ENCODE measurements around the gene SLC50A1.
A peak's percentile ranks its signal among the peaks of the same experiment; 100 is the strongest.
"Not testable (repeated sequence)": the region's sequence is repeated elsewhere in the genome, so short reads cannot be mapped to it uniquely, and the experiment has no call there.

The SLC50A1 gene

GRCh38 chr1:155134880-155135414 lies 705 bp upstream of the SLC50A1 start:
- DNase-seq (ENCODE audit: low read depth in 2 of 2): peak; percentile 58 to 84

DNA sequence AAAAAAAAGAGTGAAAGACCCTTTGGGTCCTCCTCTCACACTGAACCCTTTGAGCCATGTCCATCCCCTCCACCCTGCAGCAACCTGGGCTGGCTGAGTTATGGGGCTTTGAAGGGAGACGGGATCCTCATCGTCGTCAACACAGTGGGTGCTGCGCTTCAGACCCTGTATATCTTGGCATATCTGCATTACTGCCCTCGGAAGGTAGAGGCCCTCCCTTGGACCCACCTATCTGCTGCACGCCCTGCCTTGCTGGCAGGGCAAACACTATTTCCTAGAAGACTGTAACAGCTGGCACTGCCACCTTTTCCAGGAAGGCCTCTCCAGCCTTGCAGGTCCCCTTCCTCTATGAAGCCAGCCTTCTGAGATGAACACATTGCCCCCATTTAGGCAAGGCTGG lies 1.1 kb downstream of the SLC50A1 start:
- DNase-seq (ENCODE audit: low read depth in 2 of 2): no peak

DNA sequence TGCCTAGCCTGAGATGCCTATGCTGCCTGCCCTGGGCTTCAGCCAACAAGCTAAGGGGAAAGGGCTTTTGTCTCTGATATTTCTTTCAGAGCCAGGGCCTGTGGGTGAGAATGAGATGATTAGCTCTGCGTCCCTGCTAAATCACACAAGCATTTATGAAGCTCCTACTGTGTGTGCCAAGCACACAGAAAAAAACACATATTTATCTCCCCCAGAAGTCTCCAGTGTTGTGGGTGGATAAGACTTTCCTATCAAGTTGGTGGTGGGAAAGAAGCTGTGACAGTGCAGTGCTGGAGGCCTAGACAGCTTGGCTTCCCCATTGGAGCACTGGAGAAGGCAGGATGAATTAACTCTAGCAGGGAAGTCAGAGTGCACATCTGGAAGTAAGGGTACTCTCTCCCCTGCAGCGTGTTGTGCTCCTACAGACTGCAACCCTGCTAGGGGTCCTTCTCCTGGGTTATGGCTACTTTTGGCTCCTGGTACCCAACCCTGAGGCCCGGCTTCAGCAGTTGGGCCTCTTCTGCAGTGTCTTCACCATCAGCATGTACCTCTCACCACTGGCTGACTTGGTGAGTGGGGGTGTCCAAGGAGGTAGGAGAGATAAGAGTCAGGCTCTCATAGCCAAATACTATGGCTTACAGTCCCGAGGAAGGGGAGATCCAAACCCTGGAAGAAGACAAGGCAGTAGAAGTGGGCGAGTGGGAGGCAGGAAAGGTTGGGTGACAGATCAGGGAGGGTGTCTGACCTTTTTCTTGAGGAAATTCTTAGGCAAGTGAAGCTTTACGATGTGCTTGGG lies 1.7 kb downstream of the SLC50A1 start:
- no peak for DNase-seq (ENCODE audit: low read depth in 2 of 2)

DNA sequence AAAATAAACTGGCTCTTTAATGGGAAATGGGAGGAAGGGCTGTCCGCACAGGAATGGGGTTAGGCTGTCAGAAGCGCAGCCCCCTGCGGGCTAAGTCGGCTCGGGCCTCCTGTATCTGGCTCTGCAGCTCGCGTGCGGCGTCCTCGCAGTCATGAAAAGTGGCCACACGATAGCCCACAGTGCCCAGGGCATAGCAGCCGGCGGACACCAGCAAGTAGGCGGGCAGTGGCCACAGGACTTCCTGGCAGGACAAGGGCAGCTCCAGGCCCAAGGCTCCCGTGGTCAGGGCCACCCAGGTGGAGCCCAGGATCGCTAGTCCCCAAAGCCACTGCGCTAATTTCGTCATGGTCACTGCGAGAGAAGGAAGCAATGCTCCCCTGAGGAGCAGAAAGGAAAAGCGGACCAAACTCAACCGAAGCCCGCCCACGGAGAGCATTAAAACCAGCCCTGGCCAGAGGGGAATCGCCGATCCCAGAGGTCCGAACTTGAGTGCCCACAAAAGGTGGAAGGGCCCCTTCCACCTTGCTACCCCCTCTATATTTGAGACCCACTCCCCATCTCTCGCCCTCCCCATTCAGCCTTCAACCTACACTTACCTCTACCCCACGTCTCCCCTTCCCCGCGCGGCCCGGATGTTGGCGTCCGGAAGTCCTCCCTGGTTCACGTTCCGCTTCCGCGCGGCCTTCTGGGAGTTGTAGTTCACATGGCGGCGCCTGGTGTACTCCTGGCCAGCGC lies 4.4 kb downstream of the SLC50A1 start, which contains the start of gene DPM3:
TSS of gene DPM3 (minus strand) at position 637 of the 735 bp plus-strand sequence. CDS start at position 346, 291 bp downstream.
- peak; percentile 77 to 91 for DNase-seq (ENCODE audit: low read depth in 2 of 2)

DNA sequence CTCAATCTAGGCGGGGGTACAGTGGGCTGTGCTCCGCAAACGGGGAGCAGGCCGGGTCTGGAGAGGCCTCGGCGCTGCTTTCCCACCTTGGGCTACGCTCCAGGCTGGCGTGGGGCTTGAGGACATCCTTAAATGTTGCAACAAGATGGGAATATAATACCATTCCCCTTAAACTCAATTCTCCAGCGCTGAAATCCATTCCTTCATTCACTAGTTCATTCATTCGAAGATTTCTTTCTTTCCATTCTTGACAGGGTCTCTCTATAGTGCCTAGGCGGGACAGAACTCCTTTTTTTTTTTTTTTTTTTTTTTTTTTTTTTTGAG lies 4.9 kb downstream of the SLC50A1 start:
- DNase-seq (ENCODE audit: low read depth in 2 of 2): no peak

- no peak for DNase-seq (ENCODE audit: low read depth in 2 of 2)
Measured at GRCh38 chr1:155141749-155142148, 6.1 kb downstream of the SLC50A1 start.

DNA sequence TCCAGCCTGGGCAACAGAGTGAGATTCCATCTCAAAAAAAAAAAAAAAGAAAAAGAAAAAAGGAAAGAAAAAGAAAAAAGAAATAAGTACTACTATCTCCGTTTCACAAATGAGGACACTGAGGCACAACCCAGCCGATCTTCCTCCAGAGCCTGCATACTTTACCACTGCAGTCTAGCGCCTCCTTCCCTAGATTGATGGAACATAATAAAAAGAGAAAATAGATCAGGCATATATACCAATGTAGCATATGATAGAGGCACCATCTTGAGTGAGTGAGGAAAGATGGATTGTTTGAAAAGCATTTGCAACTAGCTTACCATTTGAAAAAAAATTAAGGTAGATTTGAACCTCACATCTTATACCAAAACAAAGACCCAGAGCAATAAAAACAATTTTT lies 9.8 kb downstream of the SLC50A1 start:
- DNase-seq (ENCODE audit: low read depth in 2 of 2): no peak

DNA sequence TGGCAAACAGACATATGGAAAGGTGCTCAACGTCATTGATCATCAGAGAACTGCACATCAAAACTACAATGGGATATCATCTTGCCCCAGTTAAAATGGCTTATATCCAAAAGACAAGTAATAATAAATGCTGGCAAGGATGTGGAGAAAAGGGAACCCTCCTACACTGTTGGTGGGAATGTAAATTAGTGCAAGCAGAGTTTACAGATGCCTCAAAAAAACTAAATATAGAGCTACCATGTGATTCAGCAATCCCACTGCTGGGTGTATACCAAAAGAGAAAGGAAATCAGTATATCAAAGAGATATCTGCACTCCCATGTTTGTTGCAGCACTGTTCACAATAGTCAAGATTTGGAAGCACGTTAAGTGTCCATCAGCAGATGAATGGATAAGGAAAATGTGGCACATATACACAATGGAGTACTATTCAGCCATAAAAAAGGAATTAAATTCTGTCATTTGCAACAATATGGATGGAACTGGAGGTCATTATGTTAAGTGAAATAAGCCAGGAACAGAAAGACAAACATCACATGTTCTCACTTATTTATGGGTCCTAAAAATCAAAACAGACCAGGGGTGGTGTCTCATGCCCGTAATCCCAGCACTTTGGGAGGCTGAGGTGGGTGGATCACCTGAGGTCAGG lies 20.5 kb downstream of the SLC50A1 start:
- DNase-seq (ENCODE audit: low read depth in 2 of 2): not testable (repeated sequence)

DNA sequence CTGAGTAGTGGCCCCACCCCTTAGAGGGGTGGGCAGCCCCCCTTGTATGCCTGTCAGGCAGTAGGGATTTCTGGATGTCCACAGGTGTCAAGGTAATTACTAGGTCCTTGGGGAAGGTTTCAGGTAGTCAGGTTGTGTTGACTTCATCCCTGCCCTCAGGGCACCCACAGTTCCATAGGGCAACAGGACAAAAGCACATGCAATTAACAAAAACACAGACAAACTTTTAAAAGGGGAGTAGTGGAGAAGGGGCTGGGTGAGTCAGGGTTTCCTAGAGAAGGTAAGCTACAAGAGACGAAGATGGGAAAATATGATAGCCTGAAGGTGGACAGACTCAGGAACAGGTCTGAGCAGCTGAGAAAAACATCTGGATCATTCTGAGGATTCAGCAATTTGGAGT lies 23.3 kb downstream of the SLC50A1 start:
- no peak for DNase-seq (ENCODE audit: low read depth in 2 of 2)

- DNase-seq (ENCODE audit: low read depth in 2 of 2): no peak
Measured at GRCh38 chr1:155160128-155160527, 24.5 kb downstream of the SLC50A1 start.

DNA sequence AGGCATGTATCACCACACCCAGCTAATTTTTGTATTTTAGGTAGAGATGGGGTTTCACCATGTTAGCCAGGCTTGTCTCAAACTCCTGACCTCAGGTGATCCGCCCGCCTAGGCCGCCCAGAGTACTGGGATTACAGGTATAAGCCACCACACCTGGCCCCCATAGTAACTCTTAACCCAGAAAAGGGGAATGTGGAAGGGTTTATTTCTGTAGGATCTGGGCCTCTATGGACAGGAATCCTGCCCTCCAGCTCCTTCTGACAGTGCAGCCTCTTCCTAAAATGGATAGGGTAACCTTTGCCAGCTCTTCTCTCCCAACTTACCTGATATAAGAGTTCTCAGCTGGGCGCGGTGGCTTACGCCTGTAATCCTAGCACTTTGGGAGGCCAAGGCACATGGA lies 27.0 kb downstream of the SLC50A1 start:
- DNase-seq (ENCODE audit: low read depth in 2 of 2): not testable (repeated sequence)

DNA sequence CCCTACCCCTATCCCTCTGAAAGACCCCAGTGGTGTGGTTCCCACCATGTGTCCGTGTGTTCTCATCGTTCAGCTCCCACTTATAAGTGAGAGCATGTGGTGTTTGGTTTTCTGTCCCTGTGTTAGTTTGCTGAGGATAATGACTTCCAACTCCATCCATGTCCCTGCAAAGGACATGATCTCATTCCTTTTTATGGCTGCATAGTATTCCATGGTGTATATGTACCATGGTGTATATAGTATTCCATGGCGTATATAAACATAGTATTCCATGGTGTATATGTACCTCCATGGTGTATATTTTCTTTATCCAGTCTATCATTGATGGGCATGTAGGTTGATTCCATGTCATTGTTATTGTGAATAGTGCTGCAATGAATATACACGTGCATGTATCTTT lies 28.1 kb downstream of the SLC50A1 start:
- DNase-seq (ENCODE audit: low read depth in 2 of 2): not testable (repeated sequence)

DNA sequence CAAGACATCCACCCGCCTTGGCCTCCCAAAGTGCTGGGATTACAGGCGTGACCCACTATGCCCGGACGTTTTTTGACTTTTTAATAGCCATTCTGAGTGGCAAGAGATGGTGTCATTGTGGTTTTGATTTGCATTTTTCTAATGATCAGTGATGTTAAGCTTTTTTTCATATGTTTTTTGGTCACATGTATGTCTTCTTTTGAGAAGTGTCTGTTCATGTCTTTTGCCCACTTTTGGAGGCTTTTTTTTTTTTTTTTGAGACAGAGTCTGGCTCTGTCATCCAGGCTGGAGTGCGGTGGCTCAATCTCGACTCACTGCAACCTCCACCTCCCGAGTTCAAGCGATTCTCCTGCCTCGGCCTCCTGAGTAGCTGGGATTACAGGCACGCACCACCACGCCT lies 29.0 kb downstream of the SLC50A1 start:
- DNase-seq (ENCODE audit: low read depth in 2 of 2): not testable (repeated sequence)

DNA sequence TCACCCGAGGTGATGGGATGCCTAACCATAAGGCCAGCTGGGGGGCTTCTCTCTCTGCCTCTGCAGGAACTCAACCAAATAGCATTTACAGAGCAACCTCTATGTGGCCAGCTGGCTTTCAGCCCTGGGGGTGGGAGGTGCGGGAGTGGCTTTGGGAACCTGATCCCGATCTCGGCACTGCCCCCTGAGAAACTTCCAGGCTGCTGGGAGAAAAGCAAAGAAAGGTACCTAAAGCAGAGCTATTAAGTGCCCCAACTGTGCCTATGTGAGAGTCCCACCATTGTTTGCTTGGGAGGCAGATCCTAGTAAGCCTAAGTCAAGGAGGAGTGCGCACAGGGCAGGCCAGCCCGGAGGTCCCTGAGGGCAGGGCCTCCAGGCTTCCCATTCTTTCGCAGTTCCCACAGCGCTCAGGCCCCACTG lies 30.4 kb downstream of the SLC50A1 start:
- no peak for DNase-seq (ENCODE audit: low read depth in 2 of 2)

GRCh38 chr1:155166471-155167165 lies 31.0 kb downstream of the SLC50A1 start:
- no peak for DNase-seq (ENCODE audit: low read depth in 2 of 2)

DNA sequence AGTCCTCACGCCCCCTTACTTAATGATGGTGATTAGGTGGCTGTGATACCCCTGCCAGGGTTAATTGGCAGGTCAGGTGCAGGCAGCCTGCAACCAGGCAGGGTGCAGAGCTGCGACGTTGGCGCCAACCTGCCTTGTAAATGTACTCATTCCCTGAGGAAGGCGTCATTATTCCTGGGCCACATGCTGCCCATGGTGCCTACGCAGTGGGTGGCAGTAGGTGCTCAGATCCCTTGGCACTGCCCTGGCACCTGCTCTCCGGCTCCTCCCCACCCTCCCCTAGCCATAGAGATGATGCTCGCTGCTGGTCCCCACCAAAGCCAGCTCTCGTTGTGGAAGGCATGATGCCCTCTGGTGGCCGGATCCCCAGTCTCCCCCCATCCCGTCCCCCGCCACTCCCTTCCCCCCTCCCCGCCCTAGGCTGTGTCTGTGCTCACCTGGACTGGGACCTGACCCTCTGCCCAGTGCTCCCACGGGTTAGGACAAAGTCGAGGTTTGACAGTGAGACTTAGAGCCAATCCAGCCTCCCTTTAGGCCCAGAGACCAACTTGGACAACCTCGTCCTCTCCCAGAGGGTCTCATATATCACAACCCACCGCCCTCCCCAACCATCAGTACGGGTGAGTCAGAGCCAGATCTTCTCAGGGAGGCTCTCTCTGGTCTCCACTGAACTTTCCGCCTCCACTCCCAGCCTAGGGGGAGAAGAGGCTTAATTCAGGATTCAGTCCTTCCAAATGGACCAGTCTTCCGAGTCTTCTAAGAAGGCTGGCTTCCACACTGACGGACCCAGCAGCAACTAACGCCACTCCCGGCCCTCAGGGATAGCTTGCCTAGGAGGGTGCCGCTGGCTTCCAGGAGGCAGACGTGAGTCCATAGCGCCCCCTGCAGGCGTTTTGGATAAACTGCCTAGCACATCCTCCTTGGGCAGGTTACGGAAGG lies 31.8 kb downstream of the SLC50A1 start:
- DNase-seq (ENCODE audit: low read depth in 2 of 2): peak; percentile 70 to 84

- not testable (repeated sequence) for DNase-seq (ENCODE audit: low read depth in 2 of 2)
Measured at GRCh38 chr1:155168105-155168445, 32.4 kb downstream of the SLC50A1 start.

DNA sequence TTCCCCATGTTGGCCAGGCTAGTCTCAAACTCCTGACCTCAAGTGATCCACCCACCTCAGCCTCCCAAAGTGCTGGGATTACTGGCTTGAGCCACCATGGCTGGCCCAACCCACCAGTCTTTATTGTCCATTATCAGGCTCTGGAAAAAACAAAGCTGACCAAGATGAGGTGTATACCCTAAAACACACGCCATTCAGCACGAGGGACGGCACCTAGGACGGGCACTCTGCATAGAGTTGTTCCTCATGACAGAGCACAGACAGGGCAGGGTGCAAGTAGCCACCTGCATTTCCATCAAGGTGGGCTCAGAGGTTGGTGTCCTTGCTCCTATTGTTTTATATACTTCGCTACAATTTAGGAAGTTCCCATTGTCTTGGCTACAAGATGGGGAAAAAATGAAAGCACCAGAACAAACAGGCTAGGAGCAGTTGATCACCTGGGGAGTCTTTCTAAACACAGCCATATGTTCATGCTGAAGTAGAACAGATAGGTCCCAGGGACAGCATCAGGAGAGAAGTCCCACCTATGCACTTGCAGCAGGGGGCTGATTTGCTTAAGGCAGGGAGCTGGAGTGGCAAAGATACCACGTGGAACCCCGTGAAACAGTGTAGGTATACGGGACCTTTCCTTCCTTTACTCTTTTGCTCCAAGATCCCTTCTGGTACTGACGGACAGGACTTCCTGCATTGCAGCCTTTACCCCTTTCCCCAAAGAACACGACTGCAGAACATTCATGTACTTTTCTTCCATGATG lies 33.0 kb downstream of the SLC50A1 start:
- DNase-seq (ENCODE audit: low read depth in 2 of 2): no peak

- DNase-seq (ENCODE audit: low read depth in 2 of 2): no peak
Measured at GRCh38 chr1:155169541-155169940, 33.9 kb downstream of the SLC50A1 start.

All from stimulated activated CD4-positive, alpha-beta T cell treated with anti-CD3 and anti-CD28 coated beads, Interleukin-15, amount 100 ng/mL, for 48 hours (primary cell).